Upper lobe of right lung (tissue), 1 donor: ENCODE data around the gene ZNF248. TPM values are rescaled to one million over a fixed set of nuclear protein-coding genes. Genes with fewer than 3 reads are reported as not detected.

ENCODE experiments used
- ATAC-seq: fragments of 200-7000 bp; cut with Tn5 transposase; one replicate; pipeline ENCODE4 v1.9.1; 2020; ENCODE audit warnings: mild to moderate bottlenecking, moderate library complexity
- DNase-seq: peaks from one replicate; pipeline ENCODE4 v3.0.0-alpha.2; 2020
- H3K27ac ChIP-seq: fragments of 200-600 bp; one replicate; pipeline ENCODE4 v1.8.0; 2022
- H3K27me3 ChIP-seq: fragments of 200-600 bp; one replicate; pipeline ENCODE4 v1.8.0; 2022; ENCODE audit warnings: mild to moderate bottlenecking
- H3K36me3 ChIP-seq: fragments of 200-600 bp; one replicate; pipeline ENCODE4 v1.8.0; 2022
- H3K4me1 ChIP-seq: fragments of 200-600 bp; one replicate; pipeline ENCODE4 v1.8.0; 2022
- H3K4me3 ChIP-seq: fragments of 200-600 bp; one replicate; pipeline ENCODE4 v1.8.0; 2022; ENCODE audit warnings: mild to moderate bottlenecking
- H3K9me3 ChIP-seq: fragments of 200-600 bp; one replicate; pipeline ENCODE4 v1.8.0; 2022
- CTCF ChIP-seq: fragments of 200-600 bp; IDR thresholded peaks from one replicate; pipeline ENCODE4 v1.8.0; 2022; ENCODE audit warnings: antibody characterized with exemption
- intact Hi-C: fragments of 100-400 bp; cut with DNase I; formaldehyde crosslinking; loops from one replicate; pipeline ENCODE4 v1.11.0; 2022
- total RNA-seq: library from RNA; stranded (reverse); fragmentation: NEBNext Ultra II Directional; extraction: Animal tissue kit (Norgen Biotek cat#: 25700); gene quantifications from one replicate; pipeline ENCODE4 v1.2.1, GENCODE V29; 2021
- donor health status: DM: no; HTN: yes; CAD: no; lungs with severe emphysema.

ZNF248 gene
- total RNA-seq, 1 donor from 2014 or later, result 14.3 TPM

GRCh38 chr10:37775612-37776011 is 81.8 kb downstream of the ZNF248 start:
- Histone ChIP-seq H3K27ac (no peak overlapping the region), H3K4me1 (no peaks in the 10 kb centered on the region), H3K9me3 (peaks cover 7% of the 10 kb centered on the region), H3K4me3 (no peak overlapping the region), H3K27me3 (no peaks in the 10 kb centered on the region), H3K36me3 (no peaks in the 10 kb centered on the region)
- DNase-seq (no peak), ATAC-seq (no peak)
- intact Hi-C loops, result no loop called here
- TF ChIP-seq CTCF, result no peak

- ATAC-seq (no peak), DNase-seq (no peak)
- Histone ChIP-seq H3K9me3 (peaks cover 4% of the 10 kb centered on the region), H3K27ac (no peak overlapping the region), H3K27me3 (no peaks in the 10 kb centered on the region), H3K4me3 (no peak overlapping the region), H3K4me1 (no peaks in the 10 kb centered on the region), H3K36me3 (no peaks in the 10 kb centered on the region)
- TF ChIP-seq CTCF, result no peak
- intact Hi-C loops, result no loop called here
These were observed 83.1 kb downstream of the ZNF248 start for GRCh38 chr10:37774351-37774750.

- Histone ChIP-seq H3K9me3 (peaks cover 7% of the 10 kb centered on the region), H3K27ac (no peak overlapping the region), H3K4me1 (no peaks in the 10 kb centered on the region), H3K36me3 (no peaks in the 10 kb centered on the region), H3K4me3 (no peak overlapping the region), H3K27me3 (no peaks in the 10 kb centered on the region)
- intact Hi-C loops, result no loop called here
- no peak for TF ChIP-seq CTCF
- ATAC-seq (no peak), DNase-seq (no peak)
These were observed 92.2 kb downstream of the ZNF248 start for GRCh38 chr10:37765216-37765615.

GRCh38 chr10:37763132-37763531 is 94.3 kb downstream of the ZNF248 start:
- peaks cover 7% of the 10 kb centered on the region for H3K9me3 ChIP-seq
- no peaks in the 10 kb centered on the region for H3K27me3 ChIP-seq
- TF ChIP-seq CTCF, result no peak
- ATAC-seq (no peak), DNase-seq (no peak)
- no peaks in the 10 kb centered on the region for H3K4me1 ChIP-seq
- intact Hi-C loops, result no loop called here
- H3K4me3 ChIP-seq, result no peak overlapping the region
- no peak overlapping the region for H3K27ac ChIP-seq
- H3K36me3 ChIP-seq, result no peaks in the 10 kb centered on the region

GRCh38 chr10:37762287-37762686 is 95.1 kb downstream of the ZNF248 start:
- H3K27me3 ChIP-seq, result no peaks in the 10 kb centered on the region
- TF ChIP-seq CTCF, result no peak
- no peak for ATAC-seq
- no peaks in the 10 kb centered on the region for H3K4me1 ChIP-seq
- H3K27ac ChIP-seq, result no peak overlapping the region
- intact Hi-C loops, result no loop called here
- H3K36me3 ChIP-seq, result no peaks in the 10 kb centered on the region
- peaks cover 7% of the 10 kb centered on the region for H3K9me3 ChIP-seq
- DNase-seq, result no peak
- H3K4me3 ChIP-seq, result no peak overlapping the region

GRCh38 chr10:37760817-37761216 is 96.6 kb downstream of the ZNF248 start:
- Histone ChIP-seq H3K4me3 (no peak overlapping the region), H3K36me3 (no peaks in the 10 kb centered on the region), H3K9me3 (peaks cover 7% of the 10 kb centered on the region), H3K4me1 (no peaks in the 10 kb centered on the region), H3K27ac (no peak overlapping the region), H3K27me3 (no peaks in the 10 kb centered on the region)
- ATAC-seq, result no peak
- TF ChIP-seq CTCF, result no peak
- no peak for DNase-seq
- intact Hi-C loops, result no loop called here
